Mammary epithelial cell (primary cell): Measurements from ENCODE around the gene KRT38.

Experiments
- CTCF ChIP-seq, 2 donors: IDR thresholded peaks in 1 of 2; conservative IDR thresholded peaks in 1 of 2; 2 replicates each; pipeline ENCODE4 v1.5.1; 2011 to 2012; ENCODE audit warnings: inconsistent platforms in 2 of 2, low read length in 2 of 2, mild to moderate bottlenecking in 2 of 2, control low read depth in 1 of 2, low read depth in 1 of 2; ENCODE audit not compliant: insufficient read depth in 1 of 2; ENCODE audit errors: extremely low read depth in 1 of 2
- EZH2 ChIP-seq: IDR thresholded peaks from 2 replicates; pipeline ENCODE4 v1.6.1; 2012; ENCODE audit warnings: low read length, inconsistent platforms, borderline replicate concordance

GRCh38 chr17:41407226-41407625 lies 33.6 kb downstream of the KRT38 start:
- TF ChIP-seq CTCF (conservative IDR thresholded peaks at IDR 0.05 in 1 of 2, IDR thresholded peaks at IDR 0.05 in 1 of 2; ENCODE audit: extremely low read depth in 1 of 2, insufficient read depth in 1 of 2, low read depth in 1 of 2, low read length in 2 of 2) (no peak), EZH2 (no peak)
